Ascending aorta (tissue), 2 donors: ENCODE data around the gene NUTF2. TPM values are rescaled to one million over a fixed set of nuclear protein-coding genes. Genes with fewer than 3 reads are reported as not detected.
"Not testable (repeated sequence)": the region's sequence is repeated elsewhere in the genome, so short reads cannot be mapped to it uniquely, and the experiment has no call there.

Experiments used
- DNase-seq, 2 donors: peaks; one replicate each; pipeline ENCODE4 v3.0.0-alpha.2; 2019; ENCODE audit warnings: low spot score in 2 of 2
- H3K27ac ChIP-seq, 2 donors: fragments of 200-600 bp; sonication (generic); one replicate each; pipeline ENCODE4 v1.5.1; 2016 to 2017; ENCODE audit warnings: mild to moderate bottlenecking in 1 of 2
- H3K27me3 ChIP-seq: fragments of 200-600 bp; sonication (generic); one replicate; pipeline ENCODE4 v1.5.1; 2017
- H3K36me3 ChIP-seq, 2 donors: fragments of 200-600 bp; sonication (generic); one replicate each; pipeline ENCODE4 v1.5.1; 2016
- H3K4me1 ChIP-seq, 2 donors: fragments of 200-600 bp; sonication (generic); one replicate each; pipeline ENCODE4 v1.5.1; 2016 to 2017; ENCODE audit warnings: mild to moderate bottlenecking in 1 of 2
- H3K4me3 ChIP-seq, 2 donors: fragments of 200-600 bp; sonication (generic); one replicate each; pipeline ENCODE4 v1.5.1; 2016 to 2017; ENCODE audit warnings: mild to moderate bottlenecking in 1 of 2
- H3K9me3 ChIP-seq, 2 donors: fragments of 200-600 bp; sonication (generic); one replicate each; pipeline ENCODE4 v1.5.1; 2016
- CTCF ChIP-seq, 3 experiments: fragments of 200-600 bp in 2 of 3; fragments of 450-650 bp in 1 of 3; sonication (generic) in 2 of 3; IDR thresholded peaks; one replicate each; pipeline ENCODE4 v1.5.1; 2016 to 2019; ENCODE audit warnings: antibody characterized with exemption in 3 of 3, mild to moderate bottlenecking in 1 of 3, moderate library complexity in 1 of 3
- intact Hi-C: fragments of 100-400 bp; cut with DNase I; formaldehyde crosslinking; loops from one replicate; pipeline ENCODE4 v1.15.1; 2023
- total RNA-seq: library from RNA; depleted of rRNA; stranded (reverse); fragments of >200 nt; gene quantifications from one replicate; pipeline ENCODE4 v1.1.0, GENCODE V29; 2016

The NUTF2 gene
- total RNA-seq, 1 donor from 2014 or later, result 156 TPM

DNA sequence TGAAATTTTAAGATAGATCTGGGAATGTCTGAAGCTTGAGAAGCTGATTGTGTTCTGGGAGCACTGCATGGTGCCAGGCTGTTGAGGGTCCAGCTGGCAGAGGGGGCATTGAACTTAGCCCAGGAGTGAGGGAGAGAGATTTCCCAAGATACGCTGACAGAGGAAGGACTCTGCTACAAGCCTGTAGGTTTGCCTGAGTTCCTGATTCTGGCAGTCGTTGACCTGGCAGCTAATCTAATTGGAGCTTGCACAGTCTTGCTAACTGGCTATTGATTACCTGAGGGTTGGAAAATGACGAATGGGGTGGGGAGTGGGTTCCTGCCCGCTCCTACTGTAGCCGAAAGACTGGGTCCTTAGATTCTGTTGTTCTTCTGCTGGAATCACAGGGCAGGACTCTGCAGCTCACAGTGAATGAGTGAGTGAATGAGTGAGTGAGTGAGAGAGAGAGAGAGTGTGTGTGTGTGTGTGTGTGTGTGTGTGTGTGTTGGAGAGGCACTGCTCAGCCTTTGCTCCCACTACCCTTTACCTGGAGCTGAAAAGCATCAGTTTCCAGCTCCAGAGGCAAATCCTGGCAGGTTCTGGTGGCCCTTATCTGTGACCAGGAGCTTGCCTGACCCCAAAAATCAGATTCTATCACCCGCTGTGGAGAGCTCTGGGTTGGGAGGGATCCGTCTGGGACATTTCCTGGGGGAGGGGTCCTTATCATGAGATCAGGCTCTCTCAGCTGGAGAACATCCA is 68.2 kb downstream of the NUTF2 start:
- Histone ChIP-seq H3K4me1 (peaks cover 18 to 23% of the 10 kb centered on the region in 2 donors), H3K36me3 (peaks cover 14 to 24% of the 10 kb centered on the region in 2 donors), H3K27me3 (no peaks in the 10 kb centered on the region), H3K27ac (no peak overlapping the region), H3K4me3 (no peak overlapping the region), H3K9me3 (no peaks in the 10 kb centered on the region)
- intact Hi-C loops, result no loop called here
- no peak for TF ChIP-seq CTCF (IDR thresholded peaks at IDR 0.05)
- DNase-seq, result no peak

DNA sequence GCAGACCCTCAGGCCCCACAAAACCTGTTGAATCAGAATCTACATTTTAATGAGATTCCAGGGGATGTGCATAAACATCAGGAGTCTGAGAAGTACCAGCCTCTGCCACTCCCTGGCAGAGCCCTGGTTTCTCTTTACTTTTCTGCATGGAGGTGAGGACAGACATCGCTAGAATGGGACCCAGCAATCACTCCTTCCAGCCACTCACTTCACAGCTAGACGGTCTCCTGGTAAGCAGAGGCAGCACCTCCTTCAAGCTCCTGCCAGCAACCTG is 68.7 kb downstream of the NUTF2 start:
- H3K4me1 ChIP-seq, result peaks cover 18 to 23% of the 10 kb centered on the region in 2 donors
- intact Hi-C loops, H3K9me3 ChIP-seq, H3K27me3 ChIP-seq, DNase-seq, H3K4me3 ChIP-seq, H3K27ac ChIP-seq: not testable (repeated sequence)
- peaks cover 14 to 19% of the 10 kb centered on the region in 2 donors for H3K36me3 ChIP-seq

DNA sequence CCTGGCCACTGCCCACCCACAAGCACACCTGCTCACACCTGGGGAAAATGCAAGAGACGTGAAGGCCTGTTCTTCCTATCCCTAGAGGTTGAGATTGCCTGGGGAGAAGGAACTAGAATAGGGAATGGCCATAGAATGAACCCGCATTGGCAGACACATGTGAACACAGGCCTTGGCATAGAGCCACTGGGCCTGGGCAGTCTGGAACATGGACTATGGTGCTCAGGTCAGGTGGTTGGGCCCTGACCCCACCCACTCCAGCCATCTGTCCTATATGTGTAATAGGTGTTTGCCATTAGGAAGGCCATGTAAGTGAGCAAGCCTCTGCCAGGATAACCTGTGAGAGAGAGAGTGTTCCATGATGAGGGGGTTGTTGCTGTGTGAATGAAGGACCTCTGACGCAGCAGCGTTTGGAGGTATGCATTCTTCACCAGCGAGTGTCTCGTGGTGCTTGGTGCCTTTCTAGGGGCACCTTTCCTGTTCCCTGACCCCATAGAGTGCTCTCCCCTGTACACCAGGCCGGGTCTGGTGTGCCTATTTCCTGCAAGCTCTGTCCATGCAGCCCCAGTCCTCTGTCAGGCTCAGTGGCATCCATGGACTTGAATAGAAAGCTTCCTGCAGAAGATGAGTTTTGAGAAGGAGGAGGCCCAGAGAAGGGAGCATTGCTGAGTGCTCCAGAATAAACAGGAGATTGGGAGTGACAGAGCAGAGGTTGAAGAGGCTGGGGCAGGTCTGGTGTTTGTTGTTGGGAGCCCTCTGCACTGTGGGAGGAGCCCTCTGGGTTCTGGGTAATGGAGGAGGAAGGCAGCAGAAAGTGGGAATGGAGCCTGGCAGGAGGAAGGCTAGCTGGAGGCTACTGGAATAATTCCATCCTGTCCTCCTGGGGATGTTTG is 69.3 kb downstream of the NUTF2 start:
- H3K4me3 ChIP-seq, result no peak overlapping the region
- no peak for DNase-seq
- H3K36me3 ChIP-seq, result peaks cover 8 to 12% of the 10 kb centered on the region in 2 donors
- H3K9me3 ChIP-seq, result no peaks in the 10 kb centered on the region
- H3K4me1 ChIP-seq, result peaks cover 18 to 23% of the 10 kb centered on the region in 2 donors
- TF ChIP-seq CTCF (IDR thresholded peaks at IDR 0.05), result no peak
- no peaks in the 10 kb centered on the region for H3K27me3 ChIP-seq
- intact Hi-C loops, result no loop called here
- peak overlapping the region in 1 of 2 donors; percentile 67 for H3K27ac ChIP-seq

DNA sequence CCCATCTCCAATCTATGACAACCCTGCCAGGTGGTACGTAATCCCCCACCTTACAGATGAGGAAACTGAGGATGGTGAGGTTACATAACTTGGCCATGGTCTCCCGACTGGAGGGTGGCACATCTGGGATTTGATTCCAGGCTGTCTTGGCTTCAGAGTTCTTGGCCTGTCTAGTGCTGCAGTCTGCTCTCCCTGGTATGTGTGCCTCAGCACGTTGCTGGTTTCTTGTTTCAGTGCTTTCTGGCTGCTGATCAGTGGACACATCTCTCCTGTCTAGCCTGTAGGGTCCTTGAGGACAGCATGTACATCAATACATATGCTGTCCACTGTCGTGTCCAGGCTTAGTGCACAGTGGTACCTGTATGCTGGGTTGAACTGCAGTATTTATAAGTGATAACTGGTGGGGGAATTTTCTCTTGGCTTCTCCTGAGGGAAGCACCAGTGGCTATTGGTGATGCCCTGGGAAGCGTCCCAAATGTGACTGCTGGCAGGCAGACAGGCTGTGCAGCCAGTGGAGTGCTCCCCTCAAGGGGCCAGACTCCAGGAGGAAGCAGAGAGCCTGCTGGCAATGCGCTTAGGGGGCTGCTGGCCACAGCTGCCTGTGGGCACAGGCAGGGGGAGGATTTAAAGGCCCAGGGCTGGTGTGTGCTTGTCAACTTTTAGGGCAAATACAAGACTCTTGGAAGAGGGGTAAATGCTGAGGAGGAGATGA is 70.6 kb downstream of the NUTF2 start:
- H3K4me3 ChIP-seq, result no peak overlapping the region
- H3K27ac ChIP-seq, result peak overlapping the region; percentile 56 to 67
- DNase-seq, result no peak
- no peaks in the 10 kb centered on the region for H3K9me3 ChIP-seq
- peaks cover 18 to 23% of the 10 kb centered on the region in 2 donors for H3K4me1 ChIP-seq
- intact Hi-C loops, result no loop called here
- H3K27me3 ChIP-seq, result no peaks in the 10 kb centered on the region
- TF ChIP-seq CTCF (IDR thresholded peaks at IDR 0.05), result no peak
- peaks cover 0 to 3% of the 10 kb centered on the region in 2 donors for H3K36me3 ChIP-seq

GRCh38 chr16:67917852-67918236 is 71.1 kb downstream of the NUTF2 start:
- intact Hi-C loops, result no loop called here
- Histone ChIP-seq H3K36me3 (peaks cover 0 to under 1% of the 10 kb centered on the region in 2 donors), H3K4me1 (peaks cover 18 to 23% of the 10 kb centered on the region in 2 donors), H3K9me3 (no peaks in the 10 kb centered on the region), H3K27me3 (no peaks in the 10 kb centered on the region), H3K27ac (peak overlapping the region; percentile 56 to 67), H3K4me3 (no peak overlapping the region)
- no peak for DNase-seq
- TF ChIP-seq CTCF (IDR thresholded peaks at IDR 0.05), result no peak
